ENCODE measurements around the gene ROBO1. TPM values are rescaled to one million over a fixed set of nuclear protein-coding genes. Genes with fewer than 3 reads are reported as not detected.

ROBO1 gene
- total and polyA plus RNA-seq, 4 donors = 68.8 to 181 (median 106) TPM

DNA sequence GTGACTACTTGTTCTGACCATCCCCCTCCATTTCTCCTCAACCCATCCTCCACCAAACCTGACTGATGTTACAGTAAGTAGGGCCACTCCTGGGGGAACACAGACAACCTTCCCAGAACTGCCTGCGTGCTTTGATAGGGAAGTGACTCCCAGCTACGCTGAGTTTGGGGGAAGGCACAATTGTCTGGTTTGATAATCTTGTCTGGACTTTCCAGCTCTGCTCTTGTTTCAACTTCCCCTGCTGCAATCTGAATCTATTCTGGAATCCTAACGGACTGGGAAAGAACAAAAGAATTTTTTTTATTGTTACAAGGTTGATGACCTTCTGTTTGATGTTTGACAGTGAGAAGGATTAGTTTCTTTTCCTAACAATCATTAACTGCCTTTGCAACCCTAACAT lies 895.6 kb downstream of the ROBO1 start:
- Histone ChIP-seq H3K27ac (ENCODE audit: low read depth, low read length) (no peak overlapping the region), H3K4me3 (ENCODE audit: low read depth, low read length) (no peak overlapping the region), H3K27me3 (ENCODE audit: control insufficient read depth, insufficient read depth, low read length) (no peaks in the 10 kb centered on the region), H3K36me3 (ENCODE audit: control insufficient read depth, insufficient read depth, low read length) (no peaks in the 10 kb centered on the region), H3K4me1 (ENCODE audit: control insufficient read depth, insufficient read depth, low read length) (no peaks in the 10 kb centered on the region), H3K9me3 (ENCODE audit: control insufficient read depth, insufficient read depth, low read length) (no peaks in the 10 kb centered on the region)
- peak in 1 of 6 donors; percentile 14 for DNase-seq (ENCODE audit: low read depth in 4 of 6, low spot score in 6 of 6)
- 0% methylated on average over 1 of the region's 3 CpGs for WGBS (ENCODE audit: insufficient coverage)

DNA sequence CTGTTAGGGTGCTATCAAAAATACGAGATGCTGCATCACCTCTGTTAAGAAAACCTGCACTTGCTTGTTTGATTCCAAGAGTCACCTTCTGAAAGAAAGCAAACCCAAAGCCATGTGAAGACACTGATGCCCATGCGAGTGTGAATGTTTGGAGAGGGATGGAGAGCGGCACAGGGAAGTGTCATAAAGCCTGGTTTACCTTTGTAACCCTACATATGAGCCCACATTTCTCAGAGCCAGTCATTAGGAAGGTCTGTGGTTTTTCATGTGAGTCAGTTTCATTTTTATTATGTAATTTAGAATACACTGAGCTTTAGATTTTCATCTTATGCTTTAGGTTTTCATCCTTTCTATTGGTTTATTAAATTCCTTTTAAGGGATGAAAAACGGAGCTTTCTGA lies 896.8 kb downstream of the ROBO1 start:
- H3K4me1 ChIP-seq (ENCODE audit: control insufficient read depth, insufficient read depth, low read length) = no peaks in the 10 kb centered on the region
- H3K4me3 ChIP-seq (ENCODE audit: low read depth, low read length) = no peak overlapping the region
- DNase-seq (ENCODE audit: low read depth in 4 of 6, low spot score in 6 of 6) = no peak
- H3K27ac ChIP-seq (ENCODE audit: low read depth, low read length) = no peak overlapping the region
- H3K9me3 ChIP-seq (ENCODE audit: control insufficient read depth, insufficient read depth, low read length) = no peaks in the 10 kb centered on the region
- WGBS (ENCODE audit: insufficient coverage) = 100% methylated on average over 1 of the region's 4 CpGs
- no peaks in the 10 kb centered on the region for H3K27me3 ChIP-seq (ENCODE audit: control insufficient read depth, insufficient read depth, low read length)
- H3K36me3 ChIP-seq (ENCODE audit: control insufficient read depth, insufficient read depth, low read length) = no peaks in the 10 kb centered on the region

- H3K27ac ChIP-seq (ENCODE audit: low read depth, low read length) = no peak overlapping the region
- DNase-seq (ENCODE audit: low read depth in 4 of 6, low spot score in 6 of 6) = no peak
- H3K4me3 ChIP-seq (ENCODE audit: low read depth, low read length) = no peak overlapping the region
- 100% methylated on average over 1 of the region's 3 CpGs for WGBS (ENCODE audit: insufficient coverage)
- no peaks in the 10 kb centered on the region for H3K36me3 ChIP-seq (ENCODE audit: control insufficient read depth, insufficient read depth, low read length)
- H3K27me3 ChIP-seq (ENCODE audit: control insufficient read depth, insufficient read depth, low read length) = no peaks in the 10 kb centered on the region
- no peaks in the 10 kb centered on the region for H3K4me1 ChIP-seq (ENCODE audit: control insufficient read depth, insufficient read depth, low read length)
- H3K9me3 ChIP-seq (ENCODE audit: control insufficient read depth, insufficient read depth, low read length) = no peaks in the 10 kb centered on the region
Measured at GRCh38 chr3:78870484-78870883, 897.3 kb downstream of the ROBO1 start.

GRCh38 chr3:78868570-78868969 lies 899.2 kb downstream of the ROBO1 start:
- DNase-seq (ENCODE audit: low read depth in 4 of 6, low spot score in 6 of 6) = no peak
- Histone ChIP-seq H3K9me3 (ENCODE audit: control insufficient read depth, insufficient read depth, low read length) (no peaks in the 10 kb centered on the region), H3K36me3 (ENCODE audit: control insufficient read depth, insufficient read depth, low read length) (no peaks in the 10 kb centered on the region), H3K4me1 (ENCODE audit: control insufficient read depth, insufficient read depth, low read length) (no peaks in the 10 kb centered on the region), H3K27ac (ENCODE audit: low read depth, low read length) (no peak overlapping the region), H3K4me3 (ENCODE audit: low read depth, low read length) (no peak overlapping the region), H3K27me3 (ENCODE audit: control insufficient read depth, insufficient read depth, low read length) (no peaks in the 10 kb centered on the region)
- no CpG with 5 or more reads among the region's 1 CpG for WGBS (ENCODE audit: insufficient coverage)

DNA sequence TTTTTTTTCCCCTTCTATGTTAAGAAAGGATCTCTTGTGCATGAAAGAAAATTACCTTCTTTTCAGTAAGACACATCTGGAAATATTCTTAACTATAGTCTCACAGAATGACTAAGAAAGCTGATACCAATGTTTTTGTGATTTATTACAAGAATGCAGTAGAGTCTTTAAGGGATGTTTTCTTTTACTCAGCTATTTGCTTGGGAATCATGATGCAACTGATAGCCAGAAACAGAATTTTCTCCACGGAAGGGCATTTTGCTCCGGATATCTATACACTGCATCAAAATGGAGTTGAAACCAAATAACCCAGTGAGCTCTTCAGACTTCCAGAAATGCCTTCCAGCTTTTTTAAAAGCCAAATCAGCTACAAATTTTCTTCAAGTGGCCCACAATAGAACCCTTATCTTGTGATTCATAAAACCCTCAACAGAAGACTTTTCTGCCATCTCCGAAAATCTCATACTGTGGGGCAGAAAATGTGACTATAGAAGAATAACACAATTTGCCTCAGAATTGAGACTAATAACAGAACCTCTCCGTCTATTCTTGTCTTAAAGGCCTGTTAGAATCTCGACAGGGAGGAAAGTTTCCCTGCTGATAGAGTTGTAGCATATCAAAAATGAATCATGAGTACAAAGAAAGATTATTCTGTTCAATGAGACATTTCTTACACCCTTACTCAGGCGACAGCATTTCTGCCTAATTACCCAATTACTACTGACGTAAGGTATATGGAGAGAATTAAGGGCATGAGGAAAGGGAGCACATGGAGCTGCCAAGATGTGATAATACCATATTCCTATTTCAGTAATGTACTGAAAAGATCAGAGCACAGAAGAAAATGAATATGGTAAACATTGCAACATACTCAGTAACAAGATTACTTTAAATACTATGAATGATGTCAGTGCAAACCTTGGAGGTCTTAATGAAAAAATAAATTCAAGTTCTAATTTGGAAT lies 900.1 kb downstream of the ROBO1 start:
- H3K36me3 ChIP-seq (ENCODE audit: control insufficient read depth, insufficient read depth, low read length) = no peaks in the 10 kb centered on the region
- no peaks in the 10 kb centered on the region for H3K27me3 ChIP-seq (ENCODE audit: control insufficient read depth, insufficient read depth, low read length)
- no peaks in the 10 kb centered on the region for H3K9me3 ChIP-seq (ENCODE audit: control insufficient read depth, insufficient read depth, low read length)
- 51% methylated on average over 2 of the region's 7 CpGs for WGBS (ENCODE audit: insufficient coverage)
- no peak overlapping the region for H3K4me3 ChIP-seq (ENCODE audit: low read depth, low read length)
- H3K4me1 ChIP-seq (ENCODE audit: control insufficient read depth, insufficient read depth, low read length) = no peaks in the 10 kb centered on the region
- DNase-seq (ENCODE audit: low read depth in 4 of 6, low spot score in 6 of 6) = peak in 2 of 6 donors; percentile 18 to 39
- no peak overlapping the region for H3K27ac ChIP-seq (ENCODE audit: low read depth, low read length)

GRCh38 chr3:78863306-78864203 lies 904.2 kb downstream of the ROBO1 start:
- Histone ChIP-seq H3K4me3 (ENCODE audit: low read depth, low read length) (no peak overlapping the region), H3K4me1 (ENCODE audit: control insufficient read depth, insufficient read depth, low read length) (no peaks in the 10 kb centered on the region), H3K9me3 (ENCODE audit: control insufficient read depth, insufficient read depth, low read length) (no peaks in the 10 kb centered on the region), H3K27me3 (ENCODE audit: control insufficient read depth, insufficient read depth, low read length) (no peaks in the 10 kb centered on the region), H3K27ac (ENCODE audit: low read depth, low read length) (no peak overlapping the region), H3K36me3 (ENCODE audit: control insufficient read depth, insufficient read depth, low read length) (no peaks in the 10 kb centered on the region)
- no CpG with 5 or more reads among the region's 5 CpGs for WGBS (ENCODE audit: insufficient coverage)
- DNase-seq (ENCODE audit: low read depth in 4 of 6, low spot score in 6 of 6) = peak in 1 of 6 donors; percentile 32

- H3K36me3 ChIP-seq (ENCODE audit: control insufficient read depth, insufficient read depth, low read length) = no peaks in the 10 kb centered on the region
- no peaks in the 10 kb centered on the region for H3K27me3 ChIP-seq (ENCODE audit: control insufficient read depth, insufficient read depth, low read length)
- no peaks in the 10 kb centered on the region for H3K4me1 ChIP-seq (ENCODE audit: control insufficient read depth, insufficient read depth, low read length)
- no peaks in the 10 kb centered on the region for H3K9me3 ChIP-seq (ENCODE audit: control insufficient read depth, insufficient read depth, low read length)
- no peak for DNase-seq (ENCODE audit: low read depth in 4 of 6, low spot score in 6 of 6)
- H3K27ac ChIP-seq (ENCODE audit: low read depth, low read length) = no peak overlapping the region
- 94% methylated on average over 4 of the region's 4 CpGs for WGBS (ENCODE audit: insufficient coverage)
- H3K4me3 ChIP-seq (ENCODE audit: low read depth, low read length) = no peak overlapping the region
Measured at GRCh38 chr3:78861156-78861555, 906.6 kb downstream of the ROBO1 start.

DNA sequence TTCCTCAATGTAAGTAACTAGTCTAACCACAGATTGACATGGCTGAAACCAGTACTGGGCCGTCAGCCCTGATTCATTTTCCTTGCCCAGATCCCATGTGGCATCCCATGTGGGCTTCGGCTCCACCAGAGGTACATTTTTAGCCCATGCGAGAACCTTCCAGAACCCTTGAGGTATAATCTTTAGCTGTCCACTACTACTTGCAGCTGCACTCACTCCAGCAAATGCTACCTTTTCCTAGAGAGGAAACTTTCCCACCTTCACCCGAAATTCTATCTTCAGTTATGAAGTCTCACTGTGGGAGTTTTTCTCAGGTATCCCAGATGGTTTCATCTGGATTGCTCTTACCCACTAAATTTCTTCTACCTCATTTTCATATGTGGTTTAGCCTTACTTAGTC lies 907.2 kb downstream of the ROBO1 start:
- WGBS (ENCODE audit: insufficient coverage) = 91% methylated on average over 3 of the region's 4 CpGs
- Histone ChIP-seq H3K4me1 (ENCODE audit: control insufficient read depth, insufficient read depth, low read length) (no peaks in the 10 kb centered on the region), H3K9me3 (ENCODE audit: control insufficient read depth, insufficient read depth, low read length) (no peaks in the 10 kb centered on the region), H3K27me3 (ENCODE audit: control insufficient read depth, insufficient read depth, low read length) (no peaks in the 10 kb centered on the region), H3K4me3 (ENCODE audit: low read depth, low read length) (no peak overlapping the region), H3K27ac (ENCODE audit: low read depth, low read length) (no peak overlapping the region), H3K36me3 (ENCODE audit: control insufficient read depth, insufficient read depth, low read length) (no peaks in the 10 kb centered on the region)
- DNase-seq (ENCODE audit: low read depth in 4 of 6, low spot score in 6 of 6) = no peak

- Histone ChIP-seq H3K4me3 (ENCODE audit: low read depth, low read length) (no peak overlapping the region), H3K27ac (ENCODE audit: low read depth, low read length) (no peak overlapping the region), H3K9me3 (ENCODE audit: control insufficient read depth, insufficient read depth, low read length) (no peaks in the 10 kb centered on the region), H3K4me1 (ENCODE audit: control insufficient read depth, insufficient read depth, low read length) (no peaks in the 10 kb centered on the region), H3K27me3 (ENCODE audit: control insufficient read depth, insufficient read depth, low read length) (no peaks in the 10 kb centered on the region), H3K36me3 (ENCODE audit: control insufficient read depth, insufficient read depth, low read length) (no peaks in the 10 kb centered on the region)
- 40% methylated on average over 1 of the region's 4 CpGs for WGBS (ENCODE audit: insufficient coverage)
- no peak for DNase-seq (ENCODE audit: low read depth in 4 of 6, low spot score in 6 of 6)
Measured at GRCh38 chr3:78858910-78859309, 908.9 kb downstream of the ROBO1 start.

All from spinal cord (tissue), 10 donors.